ENCODE measurements around the gene CEMIP. TPM values are rescaled to one million over a fixed set of nuclear protein-coding genes. Genes with fewer than 3 reads are reported as not detected.

CEMIP gene
- total RNA-seq, 1 experiment from 2014 or later: 0.61 TPM

- H3K4me1 ChIP-seq (replicated peaks; ENCODE audit: insufficient read depth): peaks cover 17% of the 10 kb centered on the region
- TF ChIP-seq EZH2 (IDR thresholded peaks at IDR 0.05; ENCODE audit: low read depth) (no peak), CTCF (conservative IDR thresholded peaks at IDR 0.05) (no peak)
Observed at GRCh38 chr15:80913541-80913940, 134.4 kb downstream of the CEMIP start.

GRCh38 chr15:80915472-80915871, 136.3 kb downstream of the CEMIP start:
- ChIA-PET CTCF (no interaction called here), POLR2A (ENCODE audit: unreplicated experiment) (no interaction called here)
- intact Hi-C loops (cut with micrococcal nuclease; ENCODE audit: unreplicated experiment): no loop called here
- H3K27ac ChIP-seq: peak overlapping the region; percentile 67; the same call in 1 of the 2 replicates
- H3K36me3 ChIP-seq (ENCODE audit: low read depth): no peaks in the 10 kb centered on the region
- 0 out of 2 replicates have a peak overlapping the region, but pooled peaks have one; percentile 40 for H3K4me2 ChIP-seq
- H3K9me3 ChIP-seq (ENCODE audit: insufficient read depth, low read depth): no peaks in the 10 kb centered on the region
- H3K9me2 ChIP-seq (ENCODE audit: insufficient read depth): no peaks in the 10 kb centered on the region
- no peak overlapping the region for H2AFZ ChIP-seq
- no TSS peak for BruUV-seq (replicated peaks)
- no peaks in the 10 kb centered on the region for H4K20me1 ChIP-seq (ENCODE audit: insufficient read depth)
- TF ChIP-seq CTCF (conservative IDR thresholded peaks at IDR 0.05): no peak
- TF ChIP-seq EZH2 (IDR thresholded peaks at IDR 0.05; ENCODE audit: low read depth): no peak
- H3F3A ChIP-seq (ENCODE audit: insufficient read depth, low read depth): peaks cover 8% of the 10 kb centered on the region; the same call in 1 of the 2 replicates
- peaks cover 17% of the 10 kb centered on the region for H3K4me1 ChIP-seq (replicated peaks; ENCODE audit: insufficient read depth)
- H3K27me3 ChIP-seq (ENCODE audit: insufficient read depth, low read depth): no peaks in the 10 kb centered on the region
- no peaks in the 10 kb centered on the region for H3K79me2 ChIP-seq (ENCODE audit: low read depth)
- no peak for DNase-seq
- no peak overlapping the region for H3K4me3 ChIP-seq

More at GRCh38 chr15:80913541-80913940, 134.4 kb downstream of the CEMIP start:
- CTCF ChIA-PET: no interaction called here
- peaks cover 8% of the 10 kb centered on the region; the same call in 1 of the 2 replicates for H3F3A ChIP-seq (ENCODE audit: insufficient read depth, low read depth)
- H4K20me1 ChIP-seq (ENCODE audit: insufficient read depth): no peaks in the 10 kb centered on the region
- H3K4me3 ChIP-seq: no peak overlapping the region
- intact Hi-C loops (cut with micrococcal nuclease; ENCODE audit: unreplicated experiment): loop anchor here (5.0 kb wide), 1 partner anchor 54 kb away; no protein-coding TSS in a partner anchor
- H3K36me3 ChIP-seq (ENCODE audit: low read depth): peaks cover 14% of the 10 kb centered on the region; the same call in 1 of the 2 replicates
- DNase-seq: no peak
- H3K9me3 ChIP-seq (ENCODE audit: insufficient read depth, low read depth): no peaks in the 10 kb centered on the region
- H3K4me2 ChIP-seq: no peak overlapping the region
- no peaks in the 10 kb centered on the region for H3K9me2 ChIP-seq (ENCODE audit: insufficient read depth)
- no peak overlapping the region for H3K27ac ChIP-seq
- POLR2A ChIA-PET (ENCODE audit: unreplicated experiment): no interaction called here
- no peaks in the 10 kb centered on the region for H3K79me2 ChIP-seq (ENCODE audit: low read depth)
- no peak overlapping the region for H2AFZ ChIP-seq
- no peaks in the 10 kb centered on the region for H3K27me3 ChIP-seq (ENCODE audit: insufficient read depth, low read depth)
- no TSS peak for BruUV-seq (replicated peaks)

- Histone ChIP-seq H2AFZ (no peak overlapping the region), H3K27ac (no peak overlapping the region), H3K27me3 (ENCODE audit: insufficient read depth, low read depth) (no peaks in the 10 kb centered on the region), H3K4me3 (no peak overlapping the region), H3K4me1 (replicated peaks; ENCODE audit: insufficient read depth) (peaks cover 17% of the 10 kb centered on the region), H3K79me2 (ENCODE audit: low read depth) (no peaks in the 10 kb centered on the region), H4K20me1 (ENCODE audit: insufficient read depth) (no peaks in the 10 kb centered on the region), H3K9me3 (ENCODE audit: insufficient read depth, low read depth) (no peaks in the 10 kb centered on the region), H3F3A (ENCODE audit: insufficient read depth, low read depth) (peaks cover 8% of the 10 kb centered on the region; the same call in 1 of the 2 replicates), H3K4me2 (no peak overlapping the region), H3K36me3 (ENCODE audit: low read depth) (no peaks in the 10 kb centered on the region), H3K9me2 (ENCODE audit: insufficient read depth) (no peaks in the 10 kb centered on the region)
- DNase-seq: no peak
- intact Hi-C loops (cut with micrococcal nuclease; ENCODE audit: unreplicated experiment): no loop called here
- CTCF ChIA-PET: no interaction called here
- BruUV-seq (replicated peaks): no TSS peak
- TF ChIP-seq CTCF (conservative IDR thresholded peaks at IDR 0.05) (no peak), EZH2 (IDR thresholded peaks at IDR 0.05; ENCODE audit: low read depth) (no peak)
- POLR2A ChIA-PET (ENCODE audit: unreplicated experiment): no interaction called here
Observed at GRCh38 chr15:80916056-80916455, 136.9 kb downstream of the CEMIP start.
